ENCODE results near the gene UBE2J2. TPM values are rescaled to one million over a fixed set of nuclear protein-coding genes. Genes with fewer than 3 reads are reported as not detected.

UBE2J2 gene
- total and polyA plus RNA-seq, 4 donors: 21.0 to 30.4 (median 25.8) TPM

DNA sequence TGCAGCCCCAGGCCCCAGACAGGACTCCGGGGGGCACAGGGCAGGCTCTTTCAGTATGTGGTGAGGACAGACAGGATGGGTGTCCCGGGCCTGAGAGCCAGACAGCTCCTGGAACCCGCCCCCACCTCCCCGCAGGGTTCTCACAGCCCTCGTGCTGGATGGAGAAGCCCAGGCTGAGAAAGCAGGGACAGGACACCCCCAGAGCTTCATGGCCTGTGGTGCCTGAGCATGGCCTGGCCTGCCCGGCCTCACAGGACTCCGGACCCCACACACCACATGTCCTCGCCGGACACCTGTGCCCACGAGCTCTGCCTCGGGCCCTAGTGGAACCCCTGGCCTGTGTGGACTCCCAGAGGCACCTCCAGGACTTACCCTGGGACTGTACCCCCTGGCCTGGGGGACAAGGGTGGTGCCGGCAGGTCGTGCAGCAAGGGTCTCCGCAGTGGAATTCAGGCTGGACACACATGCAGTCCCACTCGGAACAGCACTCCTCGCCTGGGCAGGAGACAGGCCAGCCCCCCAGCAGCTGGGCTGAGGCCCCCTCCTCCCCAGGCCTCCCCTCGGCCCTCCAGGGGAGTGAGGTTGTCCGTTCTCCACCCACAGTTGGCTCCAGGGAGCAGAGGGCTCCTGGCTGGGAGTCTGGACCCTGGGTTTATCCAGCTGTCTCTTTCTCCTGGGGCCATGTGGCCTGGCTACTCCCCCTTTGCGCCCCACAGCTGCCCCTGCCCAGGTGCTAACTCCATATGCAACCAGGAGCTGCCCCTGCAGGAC is 68.5 kb downstream of the UBE2J2 start (continued):
- no peak for TF ChIP-seq TAF1 (conservative IDR thresholded peaks at IDR 0.05)

DNA sequence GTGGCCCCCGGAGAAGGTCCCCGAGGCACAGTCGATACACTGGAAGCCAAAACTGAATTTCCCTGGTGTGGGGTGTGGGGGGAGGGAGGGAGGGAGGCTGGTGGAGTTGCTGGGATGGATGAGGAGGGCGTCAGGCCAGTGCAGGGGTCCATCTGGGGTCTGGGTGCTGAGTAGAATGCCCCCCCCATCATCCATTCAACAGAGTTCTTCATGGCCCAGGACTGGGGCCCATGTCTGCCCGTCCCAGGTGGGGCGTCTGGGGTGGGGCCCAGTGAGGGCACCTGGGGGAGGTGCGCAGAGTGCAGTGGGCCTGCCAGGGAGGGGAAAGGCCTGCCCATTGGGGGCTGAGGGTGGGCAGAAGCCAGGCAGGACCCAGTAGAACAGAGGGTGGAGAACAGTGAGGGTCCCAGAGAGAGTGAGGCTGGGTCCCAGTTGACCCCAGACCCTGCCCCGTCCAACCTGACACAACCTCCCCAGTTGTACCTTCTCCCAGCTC is 69.2 kb downstream of the UBE2J2 start:
- WGBS: 83% methylated on average over 8 of the region's 8 CpGs
- no peaks in the 10 kb centered on the region for H3K9me3 ChIP-seq (ENCODE audit: control insufficient read depth in 4 of 4, low read length in 3 of 4)
- H3K4me3 ChIP-seq (ENCODE audit: low read depth in 1 of 3, low read length in 3 of 3): no peak overlapping the region
- no peak overlapping the region for H3K27ac ChIP-seq (ENCODE audit: low read depth in 1 of 2, low read length in 2 of 2)
- H3K4me1 ChIP-seq (ENCODE audit: control insufficient read depth in 4 of 4, insufficient read depth in 4 of 4, low read length in 3 of 4): peaks cover 0 to 9% (median 4%) of the 10 kb centered on the region in 4 donors
- no peaks in the 10 kb centered on the region for H3K36me3 ChIP-seq (ENCODE audit: control insufficient read depth in 4 of 4, insufficient read depth in 3 of 4, low read depth in 1 of 4, low read length in 3 of 4)
- no peak overlapping the region for H3K9ac ChIP-seq (ENCODE audit: low read depth in 1 of 2, low read length in 2 of 2)
- no peak for DNase-seq (ENCODE audit: low spot score)
- no peak for TF ChIP-seq NR2F2 (IDR thresholded peaks at IDR 0.05)
- TF ChIP-seq, protein P1, sequence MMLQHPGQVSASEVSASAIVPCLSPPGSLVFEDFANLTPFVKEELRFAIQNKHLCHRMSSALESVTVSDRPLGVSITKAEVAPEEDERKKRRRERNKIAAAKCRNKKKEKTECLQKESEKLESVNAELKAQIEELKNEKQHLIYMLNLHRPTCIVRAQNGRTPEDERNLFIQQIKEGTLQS (IDR thresholded peaks at IDR 0.05): no peak
- peaks cover 0 to 8% (median 0%) of the 10 kb centered on the region in 4 donors for H3K27me3 ChIP-seq (ENCODE audit: control insufficient read depth in 4 of 4, insufficient read depth in 4 of 4, low read length in 3 of 4)

Small RNA genes lying within 50 kb of the gene (small RNA-seq; reads per million reads assigned to genes)
- not detected for gene MIR6726

Other genes starting within 250 kb of the UBE2J2 start
- under 1 TPM in 1 of 2 donors, not detected in 1; 0.14 TPM for gene RNF223, start 199.5 kb downstream of the UBE2J2 start, total RNA-seq
- not detected for gene RNF223, start 199.5 kb downstream of the UBE2J2 start, polyA plus RNA-seq
- gene C1orf159, start 157.8 kb downstream of the UBE2J2 start, total RNA-seq: 1 to 10 TPM; 3.9 to 7.0 TPM
- gene C1orf159, start 157.8 kb downstream of the UBE2J2 start, polyA plus RNA-seq: 1 to 10 TPM; 4.5 to 4.8 TPM
- gene TTLL10, start 100.0 kb downstream of the UBE2J2 start, total RNA-seq: not detected
- not detected for gene TTLL10, start 100.0 kb downstream of the UBE2J2 start, polyA plus RNA-seq
- gene TNFRSF18, start 67.3 kb downstream of the UBE2J2 start, total RNA-seq: under 1 TPM in 1 of 2 donors, not detected in 1; 0.19 TPM
- gene TNFRSF18, start 67.3 kb downstream of the UBE2J2 start, polyA plus RNA-seq: under 1 TPM; 0.17 to 0.24 TPM
- under 1 TPM in 1 of 2 donors, not detected in 1; 0.08 TPM for gene TNFRSF4, start 59.7 kb downstream of the UBE2J2 start, total RNA-seq
- gene TNFRSF4, start 59.7 kb downstream of the UBE2J2 start, polyA plus RNA-seq: under 1 TPM; 0.15 to 0.35 TPM
- gene SDF4, start 41.9 kb downstream of the UBE2J2 start, total RNA-seq: 10 to 100 TPM; 48.7 to 92.5 TPM
- 100 to 1,000 TPM in 1 of 2 donors, 10 to 100 TPM in 1; 59.3 to 180 TPM for gene SDF4, start 41.9 kb downstream of the UBE2J2 start, polyA plus RNA-seq
- 1 to 10 TPM; 8.9 to 9.0 TPM for gene B3GALT6, start 41.6 kb downstream of the UBE2J2 start, total RNA-seq
- gene B3GALT6, start 41.6 kb downstream of the UBE2J2 start, polyA plus RNA-seq: 1 to 10 TPM; 1.2 to 7.7 TPM
- not detected for gene C1QTNF12, start 27.1 kb downstream of the UBE2J2 start, total RNA-seq
- under 1 TPM; 0.39 to 0.40 TPM for gene C1QTNF12, start 27.1 kb downstream of the UBE2J2 start, polyA plus RNA-seq
- gene SCNN1D, start 6.6 kb upstream of the UBE2J2 start, total RNA-seq: 1 to 10 TPM in 1 of 2 donors, under 1 TPM in 1; 0.79 to 1.5 TPM
- gene SCNN1D, start 6.6 kb upstream of the UBE2J2 start, polyA plus RNA-seq: 1 to 10 TPM in 1 of 2 donors, under 1 TPM in 1; 0.51 to 1.1 TPM
- gene ACAP3, start 34.1 kb upstream of the UBE2J2 start, total RNA-seq: 10 to 100 TPM; 17.9 to 24.8 TPM
- gene ACAP3, start 34.1 kb upstream of the UBE2J2 start, polyA plus RNA-seq: 10 to 100 TPM in 1 of 2 donors, 1 to 10 TPM in 1; 2.7 to 12.0 TPM
- gene PUSL1, start 34.7 kb upstream of the UBE2J2 start, total RNA-seq: 10 to 100 TPM in 1 of 2 donors, 1 to 10 TPM in 1; 9.3 to 11.2 TPM
- 10 to 100 TPM in 1 of 2 donors, 1 to 10 TPM in 1; 9.5 to 14.9 TPM for gene PUSL1, start 34.7 kb upstream of the UBE2J2 start, polyA plus RNA-seq
- gene INTS11, start 50.8 kb upstream of the UBE2J2 start, total RNA-seq: 10 to 100 TPM; 30.7 to 40.5 TPM
- 10 to 100 TPM; 26.3 to 38.3 TPM for gene INTS11, start 50.8 kb upstream of the UBE2J2 start, polyA plus RNA-seq
- gene CPTP, start 50.9 kb upstream of the UBE2J2 start, total RNA-seq: 10 to 100 TPM in 1 of 2 donors, 1 to 10 TPM in 1; 7.9 to 14.6 TPM
- gene CPTP, start 50.9 kb upstream of the UBE2J2 start, polyA plus RNA-seq: 10 to 100 TPM; 30.4 to 45.1 TPM
- under 1 TPM; 0.19 to 0.33 TPM for gene TAS1R3, start 57.4 kb upstream of the UBE2J2 start, total RNA-seq
- gene TAS1R3, start 57.4 kb upstream of the UBE2J2 start, polyA plus RNA-seq: under 1 TPM in 1 of 2 donors, not detected in 1; 0.36 TPM
- gene DVL1, start 75.6 kb upstream of the UBE2J2 start, total RNA-seq: 10 to 100 TPM; 20.4 to 41.2 TPM
- gene DVL1, start 75.6 kb upstream of the UBE2J2 start, polyA plus RNA-seq: 10 to 100 TPM in 1 of 2 donors, 1 to 10 TPM in 1; 5.7 to 29.2 TPM
- 1 to 10 TPM; 3.2 to 5.3 TPM for gene MXRA8, start 84.7 kb upstream of the UBE2J2 start, total RNA-seq
- 1 to 10 TPM; 1.8 to 5.9 TPM for gene MXRA8, start 84.7 kb upstream of the UBE2J2 start, polyA plus RNA-seq
- gene AURKAIP1, start 101.4 kb upstream of the UBE2J2 start, total RNA-seq: 10 to 100 TPM; 38.4 to 52.6 TPM
- gene AURKAIP1, start 101.4 kb upstream of the UBE2J2 start, polyA plus RNA-seq: 100 to 1,000 TPM; 143 to 175 TPM
- 100 to 1,000 TPM in 1 of 2 donors, 10 to 100 TPM in 1; 47.3 to 170 TPM for gene CCNL2, start 125.5 kb upstream of the UBE2J2 start, total RNA-seq
- 100 to 1,000 TPM in 1 of 2 donors, 10 to 100 TPM in 1; 46.4 to 160 TPM for gene CCNL2, start 125.5 kb upstream of the UBE2J2 start, polyA plus RNA-seq
- 10 to 100 TPM; 47.8 to 47.9 TPM for gene MRPL20, start 133.4 kb upstream of the UBE2J2 start, total RNA-seq
- gene MRPL20, start 133.4 kb upstream of the UBE2J2 start, polyA plus RNA-seq: 100 to 1,000 TPM; 100 to 170 TPM
- under 1 TPM; 0.14 to 0.17 TPM for gene ANKRD65, start 147.4 kb upstream of the UBE2J2 start, total RNA-seq
- gene ANKRD65, start 147.4 kb upstream of the UBE2J2 start, polyA plus RNA-seq: under 1 TPM; 0.30 to 0.31 TPM
- 10 to 100 TPM; 22.8 to 41.6 TPM for gene VWA1, start 161.8 kb upstream of the UBE2J2 start, total RNA-seq
- gene VWA1, start 161.8 kb upstream of the UBE2J2 start, polyA plus RNA-seq: 10 to 100 TPM; 18.3 to 81.3 TPM
- 1 to 10 TPM in 1 of 2 donors, under 1 TPM in 1; 0.19 to 1.3 TPM for gene ATAD3C, start 175.8 kb upstream of the UBE2J2 start, total RNA-seq
- 1 to 10 TPM in 1 of 2 donors, under 1 TPM in 1; 0.51 to 4.8 TPM for gene ATAD3C, start 175.8 kb upstream of the UBE2J2 start, polyA plus RNA-seq
- gene ATAD3B, start 197.9 kb upstream of the UBE2J2 start, total RNA-seq: 10 to 100 TPM in 1 of 2 donors, 1 to 10 TPM in 1; 9.3 to 14.3 TPM
- 10 to 100 TPM in 1 of 2 donors, 1 to 10 TPM in 1; 6.4 to 11.3 TPM for gene ATAD3B, start 197.9 kb upstream of the UBE2J2 start, polyA plus RNA-seq
- gene ATAD3A, start 238.3 kb upstream of the UBE2J2 start, total RNA-seq: 10 to 100 TPM; 14.0 to 17.7 TPM
- 10 to 100 TPM in 1 of 2 donors, 1 to 10 TPM in 1; 7.2 to 20.0 TPM for gene ATAD3A, start 238.3 kb upstream of the UBE2J2 start, polyA plus RNA-seq